ENCODE data around the gene WIPF3. TPM values are rescaled to one million over a fixed set of nuclear protein-coding genes. Genes with fewer than 3 reads are reported as not detected.

WIPF3 gene, protein sequence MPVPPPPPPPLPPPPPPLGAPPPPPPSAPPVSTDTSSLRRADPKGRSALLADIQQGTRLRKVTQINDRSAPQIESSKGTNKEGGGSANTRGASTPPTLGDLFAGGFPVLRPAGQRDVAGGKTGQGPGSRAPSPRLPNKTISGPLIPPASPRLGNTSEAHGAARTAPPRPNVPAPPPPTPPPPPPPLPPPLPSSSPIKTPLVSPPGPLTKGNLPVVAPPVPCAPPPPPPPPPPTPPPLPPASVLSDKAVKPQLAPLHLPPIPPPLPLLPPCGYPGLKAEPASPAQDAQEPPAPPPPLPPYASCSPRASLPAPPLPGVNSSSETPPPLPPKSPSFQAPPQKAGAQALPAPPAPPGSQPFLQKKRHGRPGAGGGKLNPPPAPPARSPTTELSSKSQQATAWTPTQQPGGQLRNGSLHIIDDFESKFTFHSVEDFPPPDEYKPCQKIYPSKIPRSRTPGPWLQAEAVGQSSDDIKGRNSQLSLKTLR
- polyA plus RNA-seq (ENCODE audit: insufficient read length in 3 of 3), result 1 to 10 TPM; 4.8 to 7.6 (median 5.8) TPM
- long read RNA-seq, donor 1, result 0 reads
- long read RNA-seq, donor 2, result 0 reads
- long read RNA-seq, donor 3, result 0 reads
- long read RNA-seq, donor 4, result 0 reads
- long read RNA-seq, donor 5, result 0 reads
- long read RNA-seq, donor 6, result 0 reads
- long read RNA-seq, donor 7, result 0 reads
- long read RNA-seq, donor 8, result 0 reads
- long read RNA-seq, donor 9, full-length matches to known transcripts, result 1 of 1 reads
- long read RNA-seq, donor 9, partial matches to known transcripts, result 0 of 1 reads
- long read RNA-seq, donor 9, other reads (novel, unspliced or antisense), result 0 of 1 reads
- long read RNA-seq, donor 10, result 0 reads
- long read RNA-seq, donor 11, result 0 reads
- long read RNA-seq, donor 12, full-length matches to known transcripts, result 1 of 1 reads
- long read RNA-seq, donor 12, partial matches to known transcripts, result 0 of 1 reads
- long read RNA-seq, donor 12, other reads (novel, unspliced or antisense), result 0 of 1 reads
- long read RNA-seq, donor 13, full-length matches to known transcripts, result 1 of 1 reads
- long read RNA-seq, donor 13, partial matches to known transcripts, result 0 of 1 reads
- long read RNA-seq, donor 13, other reads (novel, unspliced or antisense), result 0 of 1 reads
- long read RNA-seq, donor 14, result 0 reads
- long read RNA-seq, donor 15, full-length matches to known transcripts, result 1 of 1 reads
- long read RNA-seq, donor 15, partial matches to known transcripts, result 0 of 1 reads
- long read RNA-seq, donor 15, other reads (novel, unspliced or antisense), result 0 of 1 reads
- long read RNA-seq, donor 16, result 0 reads

DNA sequence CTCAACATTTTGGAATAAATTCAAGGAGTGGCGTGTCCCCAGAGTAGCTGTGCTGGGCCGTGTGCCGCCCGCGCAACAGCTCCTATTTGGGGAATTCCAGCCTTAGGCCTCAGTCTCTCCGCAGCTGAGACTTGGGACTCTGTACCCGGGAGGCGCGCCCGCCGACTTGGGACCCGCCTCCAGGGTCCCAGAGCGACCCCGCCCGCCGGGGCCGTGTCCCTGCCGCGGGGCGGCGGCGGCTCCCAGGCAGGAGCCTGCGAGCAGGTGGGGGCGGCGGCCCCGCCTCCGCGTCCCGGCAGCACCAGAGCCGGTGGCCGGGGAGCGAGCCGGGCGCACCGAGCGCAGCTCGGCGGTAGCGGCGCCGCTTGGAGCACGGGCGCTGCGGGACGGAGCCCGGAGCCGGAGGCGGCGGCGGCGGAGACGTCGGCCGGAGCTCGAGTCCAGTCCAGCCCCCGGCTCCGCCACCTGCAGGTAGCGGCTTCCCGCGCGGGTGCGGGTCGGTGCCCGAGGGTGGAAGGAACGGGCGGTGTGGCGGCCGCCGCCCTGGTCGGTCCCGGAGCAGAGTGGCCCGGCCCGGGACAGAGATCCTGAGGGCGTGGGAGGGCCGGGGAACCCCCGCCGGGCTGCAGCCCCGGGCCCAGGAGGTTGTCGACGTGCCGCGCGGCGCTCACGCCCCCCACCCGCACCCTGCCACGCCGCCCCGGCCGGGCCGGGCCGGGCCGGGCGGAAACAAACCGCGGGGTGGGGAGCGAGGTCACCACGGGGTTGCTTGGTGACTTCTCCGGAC, at the start of gene WIPF3:
Gene WIPF3, plus strand, starts transcription at position 301 of the 787 bp plus-strand sequence. CDS start 28,217 bp downstream, outside the sequence.
- DNase-seq, result no peak

DNA sequence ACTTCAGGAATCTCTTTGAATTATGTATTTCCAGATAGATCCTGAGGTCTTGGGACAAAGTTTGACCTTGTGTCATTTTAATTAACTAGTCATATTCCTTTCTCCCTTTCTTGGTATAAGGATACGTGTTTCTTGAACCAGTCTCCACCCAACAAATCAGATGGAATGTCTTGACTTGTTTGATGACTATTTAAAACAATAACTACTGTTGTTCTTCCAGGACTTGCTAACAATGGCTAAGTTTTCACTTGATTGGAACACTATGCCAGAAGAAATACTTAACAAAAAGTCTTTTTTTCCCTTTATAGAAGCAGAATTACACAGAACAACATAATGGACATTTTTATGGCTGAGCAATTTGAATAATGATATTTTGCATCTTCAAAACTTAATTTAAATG, 43.0 kb upstream of the WIPF3 start:
- no peak for DNase-seq

DNA sequence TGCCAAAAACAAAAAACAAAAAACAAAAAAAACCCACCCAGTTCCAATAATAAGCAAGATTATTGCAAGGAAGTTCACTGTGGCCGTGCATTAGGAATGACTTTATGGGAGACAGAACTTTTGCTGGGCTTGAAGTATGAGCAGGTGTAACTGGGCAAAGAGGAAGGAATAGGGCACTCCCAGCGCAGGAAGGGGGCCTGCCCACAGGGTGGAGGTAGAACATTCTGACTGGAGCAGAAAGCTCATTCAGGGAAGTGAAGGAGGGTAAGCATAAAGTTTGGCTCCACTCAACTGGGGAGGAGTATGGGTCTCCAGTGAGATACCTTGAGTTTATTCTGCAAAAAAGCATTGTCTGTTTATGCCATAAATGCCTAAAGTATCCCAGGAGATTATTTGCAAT, 42.1 kb upstream of the WIPF3 start:
- DNase-seq, result no peak

DNA sequence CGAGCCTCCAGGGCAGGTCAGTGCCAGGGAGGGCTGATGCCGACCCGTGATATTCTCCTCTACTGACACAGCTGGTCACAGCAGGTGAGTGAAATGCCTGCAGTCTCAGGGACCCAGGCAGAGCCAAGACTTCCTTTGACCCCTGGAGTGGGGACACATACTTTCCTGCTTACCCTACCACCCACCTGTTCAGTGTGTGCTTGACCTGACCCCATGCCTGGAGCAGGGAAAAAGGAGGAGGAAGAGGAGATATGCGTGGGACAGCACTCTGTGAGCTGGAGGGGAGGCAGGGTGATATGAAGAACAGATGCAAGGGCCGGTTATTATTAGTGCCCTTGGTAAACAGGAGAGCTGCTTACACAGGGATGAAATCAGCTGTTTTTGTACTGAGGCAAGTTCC, 40.8 kb upstream of the WIPF3 start:
- DNase-seq, result no peak

DNA sequence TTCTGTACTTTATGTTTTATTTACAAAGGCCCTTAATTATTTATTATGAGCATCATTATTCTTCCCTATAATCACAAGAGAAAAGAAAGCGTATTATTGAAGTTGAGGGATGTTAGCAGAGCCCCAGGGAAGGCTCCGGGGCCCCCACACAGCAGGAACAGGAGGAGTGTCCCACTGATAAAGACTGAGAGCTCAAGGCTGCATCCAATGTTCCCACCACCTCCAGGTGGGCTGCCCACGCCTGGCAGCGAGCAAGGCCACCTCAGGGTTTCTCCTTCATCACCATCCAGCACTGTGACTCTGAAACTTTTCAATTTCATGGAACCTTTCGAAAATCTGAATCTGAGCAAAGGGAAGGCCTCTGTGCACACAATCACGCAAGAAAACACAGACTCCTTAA, 35.9 kb upstream of the WIPF3 start:
- no peak for DNase-seq

DNA sequence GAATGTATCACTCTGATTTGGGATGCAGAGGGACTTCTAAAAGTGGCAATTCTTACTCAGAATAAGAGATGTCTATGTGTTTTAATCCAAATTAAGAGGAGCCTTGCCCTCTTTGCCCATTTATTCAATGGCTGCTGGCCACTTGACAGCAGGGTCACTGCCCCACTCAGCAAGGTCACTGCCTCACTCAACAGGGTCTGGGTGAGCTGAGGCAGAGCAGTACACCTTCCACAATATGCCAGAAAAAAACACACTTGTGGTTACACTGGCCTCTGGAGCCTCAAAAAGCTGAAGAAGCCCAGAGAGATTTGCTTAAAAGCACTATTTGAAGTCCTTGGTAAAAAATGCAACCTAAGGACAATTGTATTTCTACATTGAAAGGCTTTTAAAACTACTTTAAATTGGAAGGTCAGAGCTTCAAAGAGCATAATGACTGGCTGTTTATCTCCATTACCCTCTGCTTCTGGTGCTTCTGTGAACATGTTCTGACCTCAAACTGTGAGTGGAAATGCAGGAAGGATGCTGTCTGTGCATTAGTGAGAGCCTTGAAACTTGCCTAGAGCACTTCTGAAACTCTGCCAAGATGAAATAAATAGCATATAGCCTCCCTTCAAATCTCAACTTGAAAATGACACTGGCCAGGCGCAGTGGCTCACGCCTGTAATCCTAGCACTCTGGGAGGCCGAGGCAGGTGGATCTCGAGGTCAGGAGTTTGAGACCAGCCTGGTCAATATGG, 35.1 kb upstream of the WIPF3 start:
- no peak for DNase-seq

DNA sequence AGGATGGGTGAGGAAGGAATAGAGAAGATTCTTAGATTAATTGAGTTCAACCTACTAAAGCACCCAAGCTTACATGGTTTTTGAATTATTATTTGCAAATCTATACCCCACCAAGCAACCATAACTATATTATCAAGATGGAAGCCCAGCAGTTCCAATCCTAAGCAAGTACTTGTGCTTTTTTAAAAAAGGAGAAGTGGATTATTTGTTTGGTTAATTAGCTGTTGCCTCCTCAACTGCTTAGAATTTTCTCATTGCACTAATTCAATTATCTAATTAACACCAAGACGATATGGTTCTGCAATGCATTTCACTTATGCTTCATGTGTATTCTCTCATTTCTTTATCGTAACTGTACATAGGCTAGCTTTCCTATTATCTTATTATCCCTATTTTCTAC, 27.3 kb upstream of the WIPF3 start:
- DNase-seq, result no peak

DNA sequence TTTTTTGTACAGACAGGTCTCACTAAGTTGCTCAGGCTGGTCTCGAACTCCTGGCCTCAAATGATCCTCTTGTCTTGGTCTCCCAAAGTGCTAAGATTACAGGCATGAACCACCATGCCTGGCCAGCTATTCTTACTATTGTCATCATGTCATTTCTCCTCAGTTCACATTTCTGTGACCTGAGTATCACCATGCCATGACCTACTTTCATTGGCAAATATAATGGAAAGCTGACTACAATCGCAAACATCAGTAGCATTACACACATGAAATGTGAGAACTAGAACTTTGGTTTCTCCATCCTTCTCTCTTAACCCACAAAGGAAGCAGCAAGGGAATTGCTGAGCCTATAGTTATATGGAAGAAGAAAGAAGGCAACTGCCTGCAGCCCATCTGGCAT, 26.0 kb upstream of the WIPF3 start:
- no peak for DNase-seq

DNA sequence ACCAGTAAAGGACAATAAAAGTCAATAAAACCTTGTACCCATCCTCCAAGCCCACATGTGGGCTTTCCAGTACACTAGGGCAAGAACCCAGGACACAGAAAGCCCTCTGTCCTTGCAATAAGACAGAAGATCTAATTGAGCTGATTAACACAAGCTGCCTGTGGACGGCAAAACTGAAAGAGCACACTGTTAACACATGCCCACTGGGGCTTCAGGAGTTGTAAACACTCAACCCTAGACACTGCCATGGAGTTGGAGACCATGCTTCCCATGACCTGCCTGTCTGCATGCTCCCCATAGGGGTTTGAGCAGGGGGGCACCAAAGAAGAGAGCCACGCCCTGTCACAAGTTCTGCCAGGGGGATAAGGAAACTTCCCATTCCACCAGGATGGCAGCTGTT, 22.6 kb upstream of the WIPF3 start:
- DNase-seq, result no peak

DNA sequence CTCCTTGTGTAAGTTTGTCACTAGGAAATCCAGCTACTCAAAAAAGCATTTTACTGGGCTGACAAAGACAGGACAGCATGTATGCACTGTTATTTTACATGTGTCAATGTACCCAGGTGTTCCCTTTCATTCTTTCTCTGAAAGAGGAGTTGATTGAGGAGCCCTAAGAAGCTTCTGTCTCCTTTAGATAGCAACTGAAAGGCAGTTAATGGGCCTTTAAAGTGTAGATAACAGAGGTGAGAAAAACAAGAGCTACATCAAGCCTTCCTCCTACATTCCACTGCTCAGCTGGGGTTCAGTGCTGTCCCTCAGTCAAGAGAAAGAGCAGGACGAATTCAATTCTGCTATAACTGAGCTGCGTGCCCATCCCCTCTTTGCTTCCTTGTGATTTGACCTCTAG, 12.8 kb upstream of the WIPF3 start:
- DNase-seq, result no peak

DNA sequence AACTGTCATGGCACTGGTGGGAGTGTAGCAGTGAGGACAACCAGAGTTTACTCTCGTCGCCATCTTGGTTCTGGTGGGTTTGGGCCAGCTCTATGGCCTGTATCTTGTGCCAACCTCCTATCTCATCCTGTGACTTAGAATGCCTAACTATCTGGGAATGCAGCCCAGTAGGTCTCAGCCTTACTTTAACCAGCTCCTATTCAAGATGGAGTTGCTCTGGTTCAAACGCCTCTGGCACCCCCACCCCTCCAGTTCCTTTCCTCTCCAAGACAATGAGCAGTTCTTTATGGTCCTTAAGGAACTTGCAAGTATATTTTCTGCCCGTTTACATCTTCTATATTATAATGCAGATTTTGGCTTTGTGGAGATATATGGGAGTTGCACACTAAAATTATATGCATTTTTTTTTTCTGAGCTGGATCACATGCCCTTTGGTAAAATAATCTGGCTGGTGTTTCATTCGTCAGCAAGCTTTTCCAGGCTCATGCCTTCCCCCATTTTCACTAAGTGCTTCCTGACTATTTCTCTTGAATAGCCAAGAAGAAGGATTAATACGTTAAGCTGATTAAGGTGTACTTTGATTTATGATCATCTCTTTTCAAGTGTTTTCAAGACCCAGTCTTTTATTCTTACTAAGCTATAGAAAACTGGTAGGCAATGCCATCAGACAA, 11.2 kb upstream of the WIPF3 start:
- no peak for DNase-seq

DNA sequence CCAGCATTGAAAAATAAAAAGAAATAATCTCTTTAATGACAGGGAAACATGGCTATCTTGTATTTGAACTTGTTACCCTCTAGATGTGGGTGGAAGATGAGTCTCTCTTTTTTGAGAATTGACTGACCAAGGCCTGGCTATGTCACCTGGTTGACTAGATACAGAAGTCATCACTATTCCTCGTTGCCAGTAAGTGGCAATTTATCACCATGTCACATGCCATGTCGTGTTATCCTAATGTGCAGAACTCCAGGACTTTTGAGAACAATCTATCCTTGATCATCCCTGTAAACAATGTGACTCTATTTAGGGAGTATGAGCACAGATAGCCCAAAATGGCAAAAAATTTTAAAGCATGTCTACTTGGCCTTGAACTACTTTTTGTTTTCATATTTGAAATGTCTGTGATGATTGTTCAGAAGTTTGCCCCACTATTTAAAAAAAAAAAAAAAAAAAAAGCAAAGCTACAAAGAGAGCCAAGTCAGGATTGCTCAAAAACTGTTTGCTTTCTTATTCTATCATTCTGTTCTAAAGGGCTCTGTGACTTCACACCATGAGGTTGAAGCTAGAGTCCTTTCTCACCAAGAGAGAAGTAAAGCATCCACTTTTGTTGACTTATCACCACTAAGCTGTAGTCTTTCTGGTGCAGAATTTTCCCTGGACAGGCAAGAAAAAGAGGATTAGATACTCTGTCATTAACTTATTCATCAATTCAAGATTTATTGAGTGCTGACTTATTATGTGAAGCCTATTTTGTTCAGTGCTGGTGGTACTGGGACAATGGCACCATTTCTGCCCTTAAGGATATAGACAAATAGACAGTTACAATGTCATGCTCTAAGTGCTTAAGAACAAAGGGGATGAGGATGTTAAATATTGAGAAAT, 10.4 kb upstream of the WIPF3 start:
- no peak for DNase-seq

DNA sequence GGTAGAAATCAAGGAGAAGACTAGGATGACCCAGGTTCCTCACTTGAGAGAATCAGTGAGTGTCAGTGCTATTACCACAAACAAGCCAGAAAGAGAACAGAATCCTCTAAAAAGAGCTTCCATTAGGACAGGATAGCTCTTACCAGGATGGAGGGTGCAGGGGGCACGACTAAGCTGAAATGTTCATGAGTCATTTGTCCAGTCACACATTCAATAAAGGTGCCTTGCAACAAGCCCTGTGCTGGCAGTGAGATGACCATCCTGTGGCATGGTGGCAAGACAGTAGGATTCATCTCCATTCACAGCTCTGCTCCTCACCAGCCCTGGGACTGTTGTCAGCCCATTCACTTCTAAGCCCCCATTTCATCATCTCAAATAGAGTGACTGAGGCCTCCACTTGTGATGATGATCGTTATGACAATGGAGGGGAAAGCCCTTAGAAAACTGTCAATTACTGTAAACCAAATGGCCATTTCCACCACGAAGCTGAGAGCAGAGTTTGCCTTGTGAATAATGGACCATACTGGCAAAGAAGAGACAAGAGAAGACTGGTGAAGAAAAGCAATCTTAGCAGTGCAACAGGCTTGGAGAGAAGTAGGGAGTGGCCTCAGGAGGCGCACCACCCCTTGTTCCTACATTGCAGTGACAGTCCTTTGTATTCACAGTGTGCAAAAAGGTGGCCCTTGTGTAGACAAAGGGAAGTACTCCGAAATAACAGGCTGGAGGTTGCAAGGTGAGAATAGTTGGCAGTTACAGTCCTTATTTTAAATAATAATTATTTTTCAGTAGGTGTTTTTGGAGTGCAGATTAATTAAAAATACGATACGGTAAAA, 9.0 kb upstream of the WIPF3 start:
- no peak for DNase-seq

DNA sequence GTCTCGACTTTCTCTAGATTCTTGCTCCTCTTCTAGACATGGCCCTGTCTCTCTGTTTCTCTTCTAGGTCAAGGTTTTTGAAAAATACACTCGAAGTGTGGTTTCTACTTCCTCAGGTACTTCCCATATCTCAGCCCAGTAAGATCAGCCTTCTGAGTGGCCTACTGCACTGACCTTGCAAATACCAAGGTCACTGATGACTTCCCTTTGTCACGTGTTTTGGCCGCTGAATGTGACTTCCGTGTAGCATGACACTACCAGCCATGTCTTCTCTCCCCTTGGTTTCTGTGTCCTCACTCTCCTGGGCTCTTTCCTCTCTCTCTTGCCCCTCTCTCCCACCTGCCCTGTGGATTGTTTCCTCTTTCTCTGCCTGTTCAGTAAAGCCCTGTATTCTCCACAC, 7.9 kb upstream of the WIPF3 start:
- no peak for DNase-seq

DNA sequence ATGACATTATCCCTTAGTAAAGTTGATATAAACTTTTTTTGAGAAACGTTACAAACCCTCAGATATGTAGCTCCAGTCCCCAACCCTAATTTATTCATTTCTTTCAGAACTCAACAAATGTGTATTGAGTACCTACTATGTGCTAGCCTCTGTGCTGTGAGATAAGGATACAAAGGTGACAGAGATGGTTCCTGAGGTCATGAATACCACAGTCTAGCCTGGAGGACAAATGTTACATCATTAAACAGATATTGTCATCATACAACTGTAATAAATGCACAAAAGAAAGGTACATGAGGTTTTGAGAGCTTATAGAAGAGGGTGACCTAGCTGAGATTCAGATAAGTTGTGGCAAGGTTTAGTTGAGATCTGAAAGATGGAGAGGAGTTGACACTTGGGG, 4.4 kb upstream of the WIPF3 start:
- DNase-seq, result no peak

DNA sequence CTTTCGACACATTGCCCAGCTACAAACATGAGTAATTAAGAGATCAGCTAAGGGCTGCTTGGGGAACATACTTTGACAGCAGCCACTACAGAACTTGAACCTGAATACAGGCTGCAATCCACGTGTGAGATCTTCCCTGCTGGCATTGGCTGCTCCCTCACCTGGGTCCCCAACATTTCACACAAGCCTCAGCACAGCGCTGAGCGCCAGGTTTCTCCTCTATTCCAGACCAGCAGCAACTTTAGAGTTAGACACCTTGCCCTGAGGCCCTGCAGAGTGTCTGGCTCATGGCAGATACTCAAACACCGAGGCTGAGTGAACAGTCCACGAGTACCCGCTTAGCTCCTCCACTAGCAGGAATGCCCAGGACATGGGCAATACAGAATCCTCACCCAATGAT, 1.3 kb upstream of the WIPF3 start:
- no peak for DNase-seq

DNA sequence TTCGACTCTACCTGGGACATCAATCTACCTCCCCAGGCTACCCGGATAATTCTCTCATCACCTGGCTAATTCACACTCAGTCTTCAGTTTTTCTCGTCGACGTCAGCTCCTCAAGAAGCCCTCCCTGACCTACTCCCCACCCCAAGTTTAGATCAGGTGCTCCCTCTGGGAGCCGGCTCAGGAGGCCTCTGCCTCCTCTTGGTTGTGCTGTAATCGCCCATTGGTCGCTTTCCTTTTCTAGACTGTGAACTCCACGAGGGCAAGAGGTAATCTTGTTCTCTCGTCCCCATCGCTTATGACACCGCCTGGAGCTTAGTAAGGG, 461 bp upstream of the WIPF3 start:
- no peak for DNase-seq
